HepG2 (cell line): ENCODE measurements around the gene PASK.

Source experiments
- CHD4 ChIP-seq: fragments of 200-600 bp; sonication (generic); IDR thresholded peaks from 2 replicates; pipeline ENCODE4 v1.7.0; 2017; ENCODE audit warnings: mild to moderate bottlenecking, low read length, borderline replicate concordance
- DMAP1 ChIP-seq: IDR thresholded peaks from 2 replicates; pipeline ENCODE4 v1.6.1; 2016
- GABPA ChIP-seq, 2 experiments: IDR thresholded peaks; 2 replicates each; pipeline ENCODE4 v1.6.1; 2011 to 2016; ENCODE audit warnings: low read depth in 2 of 2, low read length in 1 of 2, missing biosample characterization in 1 of 2, missing genetic modification characterization in 1 of 2
- NR2F1 ChIP-seq, 2 experiments: fragments of 450-650 bp in 1 of 2; formaldehyde crosslinking in 1 of 2; IDR thresholded peaks; 2 replicates each; pipeline versions ENCODE4 v1.5.0 to v1.6.1; 2016 to 2020; ENCODE audit warnings: mild to moderate bottlenecking in 1 of 2, missing compliant biosample characterization in 1 of 2, missing genetic modification reagents in 1 of 2, moderate library complexity in 1 of 2
- TOE1 ChIP-seq: sonication (generic); formaldehyde crosslinking; IDR thresholded peaks from 2 replicates; pipeline ENCODE4 v1.4.0; 2020; ENCODE audit warnings: mild to moderate bottlenecking, missing genetic modification reagents
- ZNF138 ChIP-seq: sonication (generic); formaldehyde crosslinking; IDR thresholded peaks from 2 replicates; pipeline ENCODE4 v1.5.0; 2020; ENCODE audit warnings: mild to moderate bottlenecking, low read depth, missing genetic modification reagents
- ZNF274 ChIP-seq: sonication (generic); formaldehyde crosslinking; IDR thresholded peaks from 2 replicates; pipeline ENCODE4 v1.5.1; 2020; ENCODE audit warnings: mild to moderate bottlenecking, missing genetic modification reagents
- ZNF605 ChIP-seq: sonication (generic); formaldehyde crosslinking; IDR thresholded peaks from 2 replicates; pipeline ENCODE4 v1.8.0; 2022; ENCODE audit warnings: mild to moderate bottlenecking, missing genetic modification reagents
- TF ChIP-seq, protein P1 (sequence below): sonication (generic); formaldehyde crosslinking; IDR thresholded peaks from 2 replicates; pipeline ENCODE4 v1.4.0; 2020; ENCODE audit warnings: mild to moderate bottlenecking, low read depth, missing genetic modification reagents
- TF ChIP-seq, protein P2 (sequence below): IDR thresholded peaks from 2 replicates; pipeline ENCODE4 v1.6.1; 2016; ENCODE audit warnings: control low read depth
- TF ChIP-seq, protein P3 (sequence below): IDR thresholded peaks from 2 replicates; pipeline ENCODE4 v1.6.1; 2016; ENCODE audit warnings: low read depth, control low read depth

DNA sequence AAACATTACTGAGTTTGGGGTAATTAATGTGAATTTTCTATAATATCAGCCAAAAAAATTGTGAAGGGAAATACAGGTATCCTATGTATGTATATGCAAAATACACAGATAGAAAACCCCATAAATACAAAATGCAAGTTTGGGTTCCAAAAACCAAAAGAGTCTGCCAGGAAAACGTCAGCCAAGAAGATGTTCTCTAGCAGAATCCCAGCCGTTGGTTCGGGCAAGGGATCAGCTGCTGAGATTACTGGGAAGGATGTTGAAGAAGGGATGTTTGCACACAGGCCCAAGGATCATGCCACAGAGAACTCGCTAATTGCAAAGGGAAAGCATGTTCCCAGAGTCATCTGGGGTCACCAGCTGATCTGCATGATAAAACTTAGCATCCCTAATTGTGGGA is 29.7 kb upstream of the PASK start:
- TF ChIP-seq, protein P1, sequence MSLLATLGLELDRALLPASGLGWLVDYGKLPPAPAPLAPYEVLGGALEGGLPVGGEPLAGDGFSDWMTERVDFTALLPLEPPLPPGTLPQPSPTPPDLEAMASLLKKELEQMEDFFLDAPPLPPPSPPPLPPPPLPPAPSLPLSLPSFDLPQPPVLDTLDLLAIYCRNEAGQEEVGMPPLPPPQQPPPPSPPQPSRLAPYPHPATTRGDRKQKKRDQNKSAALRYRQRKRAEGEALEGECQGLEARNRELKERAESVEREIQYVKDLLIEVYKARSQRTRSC (CRISPR knock-in tag), result no peak
- TF ChIP-seq CHD4, result no peak
- TF ChIP-seq ZNF274, result no peak
- no peak for TF ChIP-seq ZNF605 (CRISPR knock-in tag)
- TF ChIP-seq DMAP1 (CRISPR knock-in tag), result no peak
- no peak for TF ChIP-seq NR2F1 (CRISPR knock-in tag; IDR thresholded peaks at IDR 0.05)
- TF ChIP-seq, protein P2, sequence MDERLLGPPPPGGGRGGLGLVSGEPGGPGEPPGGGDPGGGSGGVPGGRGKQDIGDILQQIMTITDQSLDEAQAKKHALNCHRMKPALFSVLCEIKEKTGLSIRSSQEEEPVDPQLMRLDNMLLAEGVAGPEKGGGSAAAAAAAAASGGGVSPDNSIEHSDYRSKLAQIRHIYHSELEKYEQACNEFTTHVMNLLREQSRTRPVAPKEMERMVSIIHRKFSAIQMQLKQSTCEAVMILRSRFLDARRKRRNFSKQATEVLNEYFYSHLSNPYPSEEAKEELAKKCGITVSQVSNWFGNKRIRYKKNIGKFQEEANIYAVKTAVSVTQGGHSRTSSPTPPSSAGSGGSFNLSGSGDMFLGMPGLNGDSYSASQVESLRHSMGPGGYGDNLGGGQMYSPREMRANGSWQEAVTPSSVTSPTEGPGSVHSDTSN, result no peak
- no peak for TF ChIP-seq TOE1
- TF ChIP-seq, protein P3, sequence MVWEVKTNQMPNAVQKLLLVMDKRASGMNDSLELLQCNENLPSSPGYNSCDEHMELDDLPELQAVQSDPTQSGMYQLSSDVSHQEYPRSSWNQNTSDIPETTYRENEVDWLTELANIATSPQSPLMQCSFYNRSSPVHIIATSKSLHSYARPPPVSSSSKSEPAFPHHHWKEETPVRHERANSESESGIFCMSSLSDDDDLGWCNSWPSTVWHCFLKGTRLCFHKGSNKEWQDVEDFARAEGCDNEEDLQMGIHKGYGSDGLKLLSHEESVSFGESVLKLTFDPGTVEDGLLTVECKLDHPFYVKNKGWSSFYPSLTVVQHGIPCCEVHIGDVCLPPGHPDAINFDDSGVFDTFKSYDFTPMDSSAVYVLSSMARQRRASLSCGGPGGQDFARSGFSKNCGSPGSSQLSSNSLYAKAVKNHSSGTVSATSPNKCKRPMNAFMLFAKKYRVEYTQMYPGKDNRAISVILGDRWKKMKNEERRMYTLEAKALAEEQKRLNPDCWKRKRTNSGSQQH, result no peak
- TF ChIP-seq GABPA (IDR thresholded peaks at IDR 0.05; ENCODE audit: low read depth, low read length), result no peak
- TF ChIP-seq GABPA (CRISPR knock-in tag; IDR thresholded peaks at IDR 0.05; ENCODE audit: low read depth), result no peak
- no peak for TF ChIP-seq ZNF138 (CRISPR knock-in tag)
